Measurements from ENCODE around the gene LTO1.

DNA sequence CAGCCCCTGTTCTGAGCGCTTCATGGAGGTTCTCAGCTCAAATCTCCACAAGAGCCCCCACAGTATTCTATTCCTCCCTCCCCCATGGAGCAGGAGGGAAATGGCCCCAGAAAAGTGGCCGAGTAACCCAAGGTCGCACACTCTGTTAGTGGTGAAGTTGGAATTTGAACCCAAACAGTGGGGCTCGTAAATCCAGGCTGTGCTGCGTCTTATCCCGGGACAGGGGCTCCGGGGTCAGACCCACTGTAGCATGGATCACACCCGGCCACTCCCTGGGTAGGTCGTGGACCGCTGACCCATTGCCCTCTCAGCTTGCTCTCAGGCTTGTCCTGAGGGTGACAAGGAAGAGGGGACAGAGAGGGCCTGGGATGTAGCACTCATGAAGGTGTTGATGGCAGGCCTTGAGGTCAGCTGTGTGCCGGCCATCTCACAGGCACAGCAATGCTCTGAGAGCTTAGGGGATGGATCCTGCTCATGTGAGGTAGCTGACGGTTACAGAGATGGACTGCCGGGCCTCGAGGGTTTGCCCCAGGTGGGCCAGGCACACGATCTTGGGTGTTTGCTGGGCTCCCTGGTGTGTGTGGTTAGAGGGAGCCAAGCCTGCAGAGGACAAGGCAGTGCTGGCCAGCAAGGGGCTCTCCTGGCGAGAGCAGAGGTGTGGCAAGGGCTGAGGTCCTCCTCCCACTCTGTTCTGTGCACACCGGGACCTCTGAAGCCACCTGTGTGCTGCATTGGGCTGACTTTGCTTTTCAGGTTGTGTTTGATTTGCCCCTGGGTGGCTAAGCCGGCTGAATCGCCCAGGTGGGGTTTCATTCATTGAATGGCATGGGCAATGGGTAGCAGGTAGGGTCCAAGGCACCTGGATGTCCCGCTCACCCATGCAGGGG, 31.0 kb upstream of the LTO1 start:
- TF ChIP-seq, protein P1, sequence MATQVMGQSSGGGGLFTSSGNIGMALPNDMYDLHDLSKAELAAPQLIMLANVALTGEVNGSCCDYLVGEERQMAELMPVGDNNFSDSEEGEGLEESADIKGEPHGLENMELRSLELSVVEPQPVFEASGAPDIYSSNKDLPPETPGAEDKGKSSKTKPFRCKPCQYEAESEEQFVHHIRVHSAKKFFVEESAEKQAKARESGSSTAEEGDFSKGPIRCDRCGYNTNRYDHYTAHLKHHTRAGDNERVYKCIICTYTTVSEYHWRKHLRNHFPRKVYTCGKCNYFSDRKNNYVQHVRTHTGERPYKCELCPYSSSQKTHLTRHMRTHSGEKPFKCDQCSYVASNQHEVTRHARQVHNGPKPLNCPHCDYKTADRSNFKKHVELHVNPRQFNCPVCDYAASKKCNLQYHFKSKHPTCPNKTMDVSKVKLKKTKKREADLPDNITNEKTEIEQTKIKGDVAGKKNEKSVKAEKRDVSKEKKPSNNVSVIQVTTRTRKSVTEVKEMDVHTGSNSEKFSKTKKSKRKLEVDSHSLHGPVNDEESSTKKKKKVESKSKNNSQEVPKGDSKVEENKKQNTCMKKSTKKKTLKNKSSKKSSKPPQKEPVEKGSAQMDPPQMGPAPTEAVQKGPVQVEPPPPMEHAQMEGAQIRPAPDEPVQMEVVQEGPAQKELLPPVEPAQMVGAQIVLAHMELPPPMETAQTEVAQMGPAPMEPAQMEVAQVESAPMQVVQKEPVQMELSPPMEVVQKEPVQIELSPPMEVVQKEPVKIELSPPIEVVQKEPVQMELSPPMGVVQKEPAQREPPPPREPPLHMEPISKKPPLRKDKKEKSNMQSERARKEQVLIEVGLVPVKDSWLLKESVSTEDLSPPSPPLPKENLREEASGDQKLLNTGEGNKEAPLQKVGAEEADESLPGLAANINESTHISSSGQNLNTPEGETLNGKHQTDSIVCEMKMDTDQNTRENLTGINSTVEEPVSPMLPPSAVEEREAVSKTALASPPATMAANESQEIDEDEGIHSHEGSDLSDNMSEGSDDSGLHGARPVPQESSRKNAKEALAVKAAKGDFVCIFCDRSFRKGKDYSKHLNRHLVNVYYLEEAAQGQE (IDR thresholded peaks at IDR 0.05; ENCODE audit: insufficient replicate concordance, low read depth), result no peak
- TF ChIP-seq, protein P2, sequence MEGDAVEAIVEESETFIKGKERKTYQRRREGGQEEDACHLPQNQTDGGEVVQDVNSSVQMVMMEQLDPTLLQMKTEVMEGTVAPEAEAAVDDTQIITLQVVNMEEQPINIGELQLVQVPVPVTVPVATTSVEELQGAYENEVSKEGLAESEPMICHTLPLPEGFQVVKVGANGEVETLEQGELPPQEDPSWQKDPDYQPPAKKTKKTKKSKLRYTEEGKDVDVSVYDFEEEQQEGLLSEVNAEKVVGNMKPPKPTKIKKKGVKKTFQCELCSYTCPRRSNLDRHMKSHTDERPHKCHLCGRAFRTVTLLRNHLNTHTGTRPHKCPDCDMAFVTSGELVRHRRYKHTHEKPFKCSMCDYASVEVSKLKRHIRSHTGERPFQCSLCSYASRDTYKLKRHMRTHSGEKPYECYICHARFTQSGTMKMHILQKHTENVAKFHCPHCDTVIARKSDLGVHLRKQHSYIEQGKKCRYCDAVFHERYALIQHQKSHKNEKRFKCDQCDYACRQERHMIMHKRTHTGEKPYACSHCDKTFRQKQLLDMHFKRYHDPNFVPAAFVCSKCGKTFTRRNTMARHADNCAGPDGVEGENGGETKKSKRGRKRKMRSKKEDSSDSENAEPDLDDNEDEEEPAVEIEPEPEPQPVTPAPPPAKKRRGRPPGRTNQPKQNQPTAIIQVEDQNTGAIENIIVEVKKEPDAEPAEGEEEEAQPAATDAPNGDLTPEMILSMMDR (IDR thresholded peaks at IDR 0.05; ENCODE audit: insufficient read depth, low read length), result no peak
- TF ChIP-seq POLR2AphosphoS5 (IDR thresholded peaks at IDR 0.05; ENCODE audit: low read depth), result no peak

Measured in HL-60 (cell line).